C4-2B (cell line): Measurements from ENCODE around the gene HIGD2B.
"Not testable (repeated sequence)": the region's sequence is repeated elsewhere in the genome, so short reads cannot be mapped to it uniquely, and the experiment has no call there.

Experiments
- CTCF ChIP-seq: fragments of 450-650 bp; conservative IDR thresholded peaks from 2 replicates; pipeline ENCODE4 v1.5.1; 2017; ENCODE audit warnings: mild to moderate bottlenecking
- ZFX ChIP-seq: fragments of 450-650 bp; IDR thresholded peaks from 2 replicates; pipeline ENCODE4 v1.6.1; 2017

GRCh38 chr15:72642271-72642670, 43.7 kb downstream of the HIGD2B start:
- TF ChIP-seq CTCF, ZFX: not testable (repeated sequence)
